HPDE6-E6E7 (cell line): ENCODE results near the gene NFKBIE.
"Not testable (repeated sequence)": the region's sequence is repeated elsewhere in the genome, so short reads cannot be mapped to it uniquely, and the experiment has no call there.

Source experiments
- DNase-seq: peaks from one replicate; pipeline ENCODE4 v3.0.0; 2011; ENCODE audit warnings: missing footprints; ENCODE audit errors: extremely low spot score

Gene NFKBIE, protein sequence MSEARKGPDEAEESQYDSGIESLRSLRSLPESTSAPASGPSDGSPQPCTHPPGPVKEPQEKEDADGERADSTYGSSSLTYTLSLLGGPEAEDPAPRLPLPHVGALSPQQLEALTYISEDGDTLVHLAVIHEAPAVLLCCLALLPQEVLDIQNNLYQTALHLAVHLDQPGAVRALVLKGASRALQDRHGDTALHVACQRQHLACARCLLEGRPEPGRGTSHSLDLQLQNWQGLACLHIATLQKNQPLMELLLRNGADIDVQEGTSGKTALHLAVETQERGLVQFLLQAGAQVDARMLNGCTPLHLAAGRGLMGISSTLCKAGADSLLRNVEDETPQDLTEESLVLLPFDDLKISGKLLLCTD

DNA sequence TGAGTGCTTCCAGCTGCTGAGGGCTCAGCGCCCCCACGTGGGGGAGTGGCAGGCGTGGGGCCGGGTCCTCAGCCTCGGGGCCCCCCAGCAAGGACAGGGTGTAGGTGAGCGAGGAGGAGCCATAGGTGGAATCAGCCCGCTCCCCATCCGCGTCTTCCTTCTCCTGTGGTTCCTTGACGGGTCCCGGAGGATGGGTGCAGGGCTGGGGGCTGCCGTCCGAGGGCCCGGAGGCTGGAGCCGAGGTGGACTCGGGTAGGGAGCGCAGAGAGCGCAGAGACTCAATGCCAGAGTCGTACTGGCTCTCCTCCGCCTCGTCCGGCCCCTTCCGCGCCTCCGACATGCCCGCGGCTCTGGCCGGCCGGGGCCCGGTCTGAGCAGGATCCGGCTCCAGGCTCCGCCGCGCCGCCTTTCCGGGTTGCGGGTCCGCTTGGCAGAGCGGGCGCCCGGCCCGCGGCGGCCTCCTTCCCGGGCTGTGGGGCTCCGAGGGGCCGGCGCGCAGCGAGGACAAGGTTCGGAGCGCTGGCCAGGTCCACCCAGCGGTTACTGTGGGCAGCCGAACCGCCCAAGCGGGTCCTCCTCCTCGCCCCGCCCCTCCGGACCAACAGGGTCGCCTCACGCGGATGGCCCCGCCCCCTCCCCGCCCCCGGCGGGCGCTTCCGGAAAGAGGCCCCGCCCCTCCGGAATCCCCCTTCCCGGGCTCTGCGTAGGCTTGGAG is at the start of gene NFKBIE:
Gene NFKBIE (minus strand): TSS at position 545 of the 715 bp plus-strand sequence. CDS start 205 bp downstream, at position 340.
- peak; percentile 93 for DNase-seq

DNA sequence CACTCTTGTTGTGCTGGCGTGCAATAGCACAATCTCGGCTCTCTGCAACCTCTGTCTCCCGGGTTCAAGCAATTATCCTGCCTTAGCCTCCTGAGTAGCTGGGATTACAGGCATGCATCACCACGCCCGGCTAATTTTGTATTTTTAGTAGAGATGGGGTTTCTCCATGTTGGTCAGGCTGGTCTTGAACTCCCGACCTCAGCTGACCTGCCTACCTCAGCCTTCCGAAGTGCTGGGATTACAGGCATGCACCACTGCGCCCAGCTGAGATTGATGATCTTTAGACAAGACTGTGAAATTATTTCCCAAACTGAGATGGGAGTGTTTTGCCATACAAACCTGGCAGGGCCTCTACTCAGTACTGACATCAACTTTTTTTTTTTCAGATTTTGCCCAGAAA is 49.3 kb upstream of the NFKBIE start:
- DNase-seq, result not testable (repeated sequence)

DNA sequence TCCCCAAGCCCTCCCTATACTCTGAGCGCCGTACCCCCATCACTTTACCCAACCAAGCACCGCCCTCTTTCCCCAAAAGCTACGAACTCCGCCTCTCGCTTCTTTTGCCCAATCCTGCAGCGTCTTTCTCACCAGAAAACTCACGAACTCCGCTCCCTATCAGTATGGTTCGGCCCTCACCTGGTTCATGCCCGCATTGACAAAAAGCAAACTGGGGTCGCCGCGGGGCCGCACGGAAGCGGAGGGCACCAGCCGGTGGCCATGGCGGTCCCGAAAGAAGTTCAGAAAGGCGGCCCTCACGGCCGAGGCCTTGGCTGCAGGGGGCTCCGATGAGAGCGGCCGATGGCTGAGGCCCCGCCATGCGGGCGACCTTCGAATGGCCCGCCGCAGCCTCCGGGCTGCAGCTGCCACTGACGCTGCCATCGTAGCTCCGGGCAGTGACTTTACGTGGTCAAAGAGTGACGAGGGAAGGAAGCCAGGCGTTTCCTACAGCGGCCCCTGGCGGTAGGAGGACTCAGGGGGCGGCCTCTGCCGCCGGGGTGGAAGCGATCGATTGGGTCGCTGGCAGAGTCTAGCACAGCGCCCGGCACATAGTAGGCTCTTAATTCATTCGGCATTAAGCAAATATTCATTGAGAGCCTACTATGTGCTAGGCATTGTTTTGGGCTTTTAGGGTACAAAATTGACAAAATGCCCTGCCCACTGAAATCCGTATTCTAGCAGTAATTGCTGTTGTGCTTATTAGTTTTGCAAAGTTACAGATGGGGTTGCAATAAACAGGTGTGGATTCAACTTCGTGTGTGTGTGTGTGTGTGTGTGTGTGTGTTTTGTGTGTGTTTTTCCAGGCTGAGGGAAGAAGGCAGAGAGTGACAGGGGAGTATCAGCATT is 47.8 kb upstream of the NFKBIE start, which contains the start of gene AARS2:
Gene AARS2 (minus strand): TSS at position 447 of the 888 bp plus-strand sequence. CDS start 24 bp downstream, at position 423.
- DNase-seq, result peak; percentile 69

DNA sequence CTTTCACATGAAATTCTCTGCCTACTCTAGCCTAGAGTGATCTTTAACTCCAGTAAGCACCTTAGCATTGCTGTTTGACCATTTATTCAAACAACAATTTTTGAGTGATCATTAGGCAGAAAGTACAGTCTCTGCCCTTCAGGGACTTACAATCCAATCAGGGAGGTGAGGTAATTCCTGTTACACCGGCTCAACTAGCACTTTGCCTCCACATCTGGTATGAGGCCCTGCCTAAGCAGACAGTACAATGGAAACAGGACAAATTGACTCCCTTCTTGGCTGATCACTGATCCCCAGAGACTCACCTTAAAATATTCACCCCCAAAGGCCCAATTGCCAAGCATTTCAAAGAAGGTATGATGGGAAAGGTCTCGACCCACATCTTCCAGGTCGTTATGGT is 46.4 kb upstream of the NFKBIE start:
- no peak for DNase-seq

DNA sequence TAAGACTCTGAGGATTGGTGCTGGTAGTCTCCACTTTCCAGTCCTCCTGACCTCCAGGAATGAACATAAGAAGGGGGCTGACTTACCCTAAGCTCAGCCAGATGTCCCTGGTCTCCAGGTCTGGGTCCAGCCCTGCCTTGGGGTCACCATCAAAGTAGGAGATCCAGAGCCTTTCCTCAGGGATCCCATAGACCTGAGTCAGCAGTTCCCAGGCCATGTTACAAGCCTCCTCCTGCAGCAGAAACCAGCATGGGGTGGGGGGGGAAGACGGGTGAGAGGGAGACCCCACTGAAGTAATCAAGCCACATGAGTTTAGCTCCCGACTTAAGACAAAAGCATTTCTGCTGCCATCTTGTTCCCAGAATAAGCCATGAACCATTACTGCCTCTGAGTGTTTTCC is 46.0 kb upstream of the NFKBIE start:
- DNase-seq, result no peak

DNA sequence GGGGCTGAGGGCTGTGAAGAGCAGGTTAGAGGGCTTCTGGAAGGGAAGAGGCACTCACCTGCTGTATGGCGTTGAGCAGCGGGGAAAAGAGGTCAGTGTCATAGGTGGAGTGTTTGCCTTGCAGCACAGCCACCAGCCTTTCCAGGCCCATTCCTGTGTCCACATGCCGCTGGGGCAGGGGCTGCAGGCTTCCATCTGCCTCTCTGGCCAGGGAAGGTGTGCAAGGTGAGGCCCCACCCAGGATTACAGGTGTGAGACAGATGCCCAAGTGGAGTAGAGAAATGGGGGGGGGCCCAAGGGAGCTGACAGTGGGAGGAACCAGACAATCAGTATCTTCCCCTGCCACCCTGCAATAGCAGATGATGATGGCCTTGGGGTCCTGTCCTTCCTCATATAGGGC is 44.9 kb upstream of the NFKBIE start:
- DNase-seq, result no peak

DNA sequence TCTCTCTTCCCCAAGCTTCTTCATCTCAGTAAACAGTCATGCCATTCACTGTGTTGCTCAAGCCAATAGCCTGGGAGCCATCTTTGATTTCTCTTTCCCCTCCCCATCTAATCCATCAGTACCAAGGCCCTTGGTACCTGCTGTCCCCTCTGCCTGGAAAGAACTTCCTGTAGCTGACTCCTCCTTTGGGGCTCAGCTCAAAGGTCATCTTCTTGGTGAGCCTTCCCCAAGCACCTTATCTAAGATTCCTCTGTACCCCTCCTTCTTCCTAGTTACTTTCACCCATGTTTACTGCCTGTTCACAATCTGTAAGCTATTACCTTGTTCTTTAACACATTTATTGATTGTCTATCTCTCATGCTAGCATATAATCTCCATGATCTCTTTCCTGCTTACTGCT is 44.3 kb upstream of the NFKBIE start:
- DNase-seq, result no peak

DNA sequence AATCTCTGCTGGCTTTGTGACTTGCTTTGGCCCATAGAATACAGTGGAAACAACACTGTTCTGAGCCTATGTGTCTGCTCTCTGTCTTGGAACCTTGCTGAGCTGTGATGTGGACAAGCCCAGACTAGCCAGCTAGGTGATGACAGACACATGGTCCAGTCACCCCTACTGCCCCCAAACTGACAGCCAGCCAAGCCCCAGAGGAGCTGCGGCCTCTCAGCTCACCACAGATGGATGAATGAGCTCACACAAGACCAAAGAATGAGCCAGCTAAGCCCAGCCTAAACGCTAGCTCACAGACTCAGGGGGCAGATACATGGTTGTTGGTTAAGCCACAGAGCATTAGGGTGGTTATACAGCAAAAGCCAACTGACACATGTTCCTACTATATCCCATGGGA is 43.7 kb upstream of the NFKBIE start:
- peak; percentile 76 for DNase-seq

DNA sequence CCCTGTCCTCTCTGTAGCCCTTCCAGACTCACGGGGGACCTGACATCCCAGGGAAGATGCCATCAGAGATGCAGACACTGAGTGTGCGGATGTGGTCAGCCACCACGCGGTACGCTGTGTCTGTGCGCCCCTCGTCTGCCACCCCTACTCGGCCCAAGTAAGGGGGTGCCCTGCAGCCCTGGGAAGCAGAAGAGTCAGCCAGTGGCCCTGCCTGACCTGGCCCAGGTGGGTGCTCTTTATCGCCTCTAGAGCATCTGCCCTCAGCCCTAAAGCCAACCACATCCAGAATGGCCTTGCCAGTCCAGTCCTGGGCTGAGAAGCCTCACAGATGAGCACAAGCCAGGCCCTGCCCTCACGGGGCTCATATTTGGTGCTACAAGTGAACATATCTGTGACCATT is 41.9 kb upstream of the NFKBIE start:
- DNase-seq, result no peak

DNA sequence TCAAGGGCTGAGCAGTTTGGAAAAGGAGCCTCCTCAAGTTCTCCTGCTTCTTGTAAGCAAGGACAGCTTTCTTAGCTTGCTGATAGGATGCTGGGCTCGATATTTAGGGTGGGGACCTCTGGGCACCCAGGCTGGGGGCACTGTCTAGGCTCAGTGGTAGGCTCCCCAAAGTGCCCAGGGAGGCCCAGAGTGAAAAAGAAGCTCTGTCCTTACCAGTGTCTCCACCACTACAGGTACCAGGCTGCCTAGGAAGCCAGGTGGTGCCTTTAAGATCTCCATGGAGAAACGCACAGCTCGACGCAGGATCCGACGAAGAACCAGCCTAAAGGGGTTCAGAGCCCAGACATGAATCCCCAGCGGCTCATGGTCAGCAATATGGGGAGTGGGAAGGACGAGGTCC is 41.4 kb upstream of the NFKBIE start:
- DNase-seq, result no peak

DNA sequence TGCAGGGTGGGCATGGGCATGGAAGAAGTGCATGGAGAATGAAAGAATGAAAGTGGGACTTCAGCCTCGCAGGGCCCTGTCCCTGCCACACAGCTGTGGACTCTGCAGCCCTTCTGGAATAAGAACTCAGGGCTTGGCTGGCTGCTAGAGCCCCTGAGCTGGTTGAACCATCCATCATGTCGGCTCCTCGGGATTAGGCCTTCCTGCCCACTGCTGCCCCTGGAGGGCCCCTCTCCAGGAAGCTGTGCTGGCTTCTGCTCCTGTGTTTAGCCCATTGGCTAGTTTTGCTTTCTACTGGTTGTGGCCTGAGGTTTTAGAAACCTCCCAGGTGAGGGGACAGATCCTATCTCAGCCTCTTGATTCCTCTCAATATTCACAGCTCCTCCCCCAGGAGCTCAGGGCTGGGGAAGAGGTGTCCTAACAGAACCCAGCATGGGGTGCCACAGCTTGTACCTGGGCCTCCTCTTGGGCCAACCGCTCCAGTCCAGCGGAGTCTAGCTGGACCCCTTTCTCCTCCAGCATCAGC is 39.9 kb upstream of the NFKBIE start:
- DNase-seq, result no peak

DNA sequence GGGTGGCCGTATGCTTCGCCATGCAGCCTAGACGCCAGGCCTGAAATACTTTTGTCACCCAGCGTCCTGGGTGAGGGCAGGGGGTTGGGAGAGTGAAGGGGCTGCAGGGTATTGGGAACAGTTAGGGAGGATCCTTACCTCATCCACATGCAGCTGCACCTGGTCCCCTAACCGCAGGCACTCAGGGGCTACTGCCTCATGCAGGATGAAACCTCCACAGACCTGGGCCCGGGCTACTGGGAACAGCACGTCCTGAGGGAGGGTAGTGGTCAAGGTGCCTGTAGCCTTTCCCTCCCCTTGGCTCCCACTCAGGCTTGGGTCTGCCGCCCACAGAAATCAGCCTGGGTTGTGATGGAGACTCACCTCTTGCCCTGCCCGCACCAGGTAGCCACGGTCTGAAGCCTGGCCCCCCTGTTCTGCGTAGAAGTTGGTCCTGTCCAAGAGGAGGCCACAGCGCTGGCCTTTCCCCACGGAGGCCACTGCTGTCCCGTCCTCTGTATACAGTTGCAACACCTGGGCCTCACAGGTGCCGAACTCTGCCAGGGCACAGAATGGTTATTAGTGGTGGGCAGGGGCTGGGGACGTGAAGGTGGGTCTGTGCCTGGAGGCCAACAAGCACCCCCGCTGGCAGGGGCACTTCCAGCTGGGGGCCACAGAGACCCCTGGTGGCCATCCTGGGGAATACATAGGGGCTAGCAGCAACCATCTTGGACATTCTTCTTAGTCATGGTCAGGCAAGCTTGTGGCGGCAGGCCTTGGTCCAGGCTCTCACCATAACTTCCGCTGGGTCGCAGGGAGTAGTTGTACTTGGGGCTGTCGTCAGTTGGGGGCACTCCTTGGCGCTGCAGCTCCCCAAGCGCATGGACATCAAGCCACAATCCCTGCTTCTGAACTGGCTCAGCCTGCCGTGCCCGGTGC is 39.2 kb upstream of the NFKBIE start:
- no peak for DNase-seq

DNA sequence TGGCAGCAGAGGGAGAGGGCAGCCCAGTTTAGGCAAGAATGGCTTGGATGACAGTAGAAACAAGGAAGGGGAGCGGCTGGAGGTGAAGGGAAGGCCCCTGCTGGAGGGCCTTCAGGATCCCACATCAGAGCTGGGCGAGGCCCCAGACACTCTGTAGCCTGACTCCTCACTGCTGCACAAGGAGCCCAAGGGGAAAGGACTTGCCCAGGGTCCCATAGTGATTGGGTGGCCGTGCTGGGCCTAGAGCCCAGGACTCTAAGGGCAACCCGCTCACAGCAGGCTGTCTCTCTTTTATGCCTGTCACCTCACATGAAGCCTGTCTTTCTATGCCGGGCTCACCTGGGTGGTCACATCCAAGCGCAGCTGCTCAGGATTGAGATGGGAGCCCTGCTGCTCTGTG is 38.5 kb upstream of the NFKBIE start:
- no peak for DNase-seq

DNA sequence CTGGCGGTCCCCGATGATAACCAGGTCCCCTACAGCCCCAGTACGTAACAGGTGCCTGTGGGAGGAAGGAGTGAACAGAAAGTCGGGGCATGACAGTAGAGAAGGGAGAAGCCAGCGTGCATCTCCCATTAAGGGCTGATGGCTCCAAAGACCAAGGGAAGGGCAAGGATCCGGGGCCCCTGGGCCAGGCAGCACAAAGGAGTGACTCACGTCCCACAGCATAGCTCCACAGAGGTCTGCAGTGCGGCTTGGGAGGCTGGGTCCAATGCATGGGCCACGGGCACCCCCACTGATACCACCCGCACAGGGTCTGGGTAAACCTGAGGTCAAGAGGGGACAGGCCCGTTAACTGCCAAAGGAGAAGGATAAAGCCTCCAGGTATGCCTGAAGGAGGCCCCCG is 37.5 kb upstream of the NFKBIE start:
- no peak for DNase-seq

DNA sequence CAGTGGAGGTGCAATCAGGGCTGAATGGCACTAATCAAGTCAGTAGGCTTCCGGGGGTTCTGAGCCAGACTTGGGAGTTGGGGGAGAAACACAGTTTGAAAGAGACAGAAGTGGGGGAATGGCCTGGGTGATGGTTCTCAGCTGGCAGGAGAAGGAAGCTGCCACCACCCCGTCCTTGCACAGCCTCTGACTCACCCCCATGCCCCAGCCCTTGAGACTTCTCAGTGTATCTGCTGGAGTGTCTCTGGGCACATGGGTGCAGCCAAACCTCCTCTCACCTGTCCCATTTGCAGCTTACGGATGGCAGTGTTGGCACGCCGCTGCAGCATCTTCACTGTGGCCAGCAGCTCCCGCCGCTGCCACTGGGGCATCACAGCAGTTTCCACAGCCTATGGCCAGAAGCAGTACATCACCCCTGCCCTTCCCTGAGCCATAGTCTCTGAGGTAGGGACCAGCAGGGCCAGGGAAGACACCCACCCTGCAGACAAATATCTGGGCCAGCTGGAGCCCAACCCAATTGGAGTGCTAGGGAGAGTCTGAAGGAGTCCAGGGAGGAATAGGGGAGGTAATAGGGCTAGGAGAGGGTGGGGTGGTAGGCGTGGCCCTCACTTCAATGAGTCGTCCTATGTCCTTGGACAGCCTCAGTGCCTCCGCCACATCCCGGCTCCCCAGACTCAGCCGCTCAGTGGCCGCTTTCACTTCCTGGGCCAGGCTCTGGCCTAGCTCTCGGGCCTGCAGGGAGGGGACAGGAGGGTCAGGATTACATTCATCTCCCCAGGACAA is 36.6 kb upstream of the NFKBIE start:
- no peak for DNase-seq

DNA sequence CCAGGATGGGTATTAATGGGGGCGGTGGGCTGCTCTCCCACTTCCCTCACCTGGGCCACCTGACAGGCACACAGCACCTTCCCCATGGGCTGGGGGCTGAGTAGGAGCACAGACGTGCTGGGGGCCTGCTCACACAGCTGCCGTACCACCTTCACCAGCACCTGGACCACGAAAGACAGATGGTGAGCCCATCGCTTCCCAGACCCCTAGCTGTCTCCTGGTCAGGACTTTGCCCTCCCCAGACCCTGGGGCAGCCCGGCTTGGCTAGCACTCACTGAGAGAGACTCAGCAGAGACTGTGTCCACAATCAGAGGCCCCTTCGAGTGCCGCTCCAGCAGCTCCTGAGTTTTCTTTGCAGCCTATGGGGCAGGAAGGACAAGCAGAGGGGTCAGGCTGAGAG is 35.8 kb upstream of the NFKBIE start:
- DNase-seq, result no peak

DNA sequence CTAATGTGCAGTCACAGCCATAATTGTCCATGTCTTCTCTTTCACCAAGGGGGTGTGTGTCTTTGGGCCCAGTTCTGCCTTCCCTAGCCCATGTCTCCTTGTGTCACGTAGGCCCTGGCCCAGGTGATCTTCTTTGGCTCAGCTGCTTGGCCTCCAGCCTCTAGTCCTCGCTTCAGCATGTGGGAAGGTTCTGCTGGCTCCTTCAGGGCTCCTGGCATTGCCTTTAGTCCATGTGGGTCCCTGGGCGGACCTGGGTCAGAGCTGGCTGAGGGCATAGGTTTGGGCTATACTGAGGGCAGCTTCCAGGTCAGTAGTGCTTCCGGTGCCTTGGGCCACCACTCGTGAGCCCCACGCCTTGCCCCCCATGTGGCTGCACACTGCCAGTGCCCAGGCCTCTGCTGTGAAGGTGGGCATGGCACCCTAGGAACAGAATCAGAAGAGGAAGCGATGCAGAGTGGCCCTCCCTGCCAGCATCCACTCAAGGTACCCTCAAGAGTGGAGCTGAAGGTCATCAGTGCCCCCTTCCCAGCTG is 35.0 kb upstream of the NFKBIE start:
- DNase-seq, result no peak

DNA sequence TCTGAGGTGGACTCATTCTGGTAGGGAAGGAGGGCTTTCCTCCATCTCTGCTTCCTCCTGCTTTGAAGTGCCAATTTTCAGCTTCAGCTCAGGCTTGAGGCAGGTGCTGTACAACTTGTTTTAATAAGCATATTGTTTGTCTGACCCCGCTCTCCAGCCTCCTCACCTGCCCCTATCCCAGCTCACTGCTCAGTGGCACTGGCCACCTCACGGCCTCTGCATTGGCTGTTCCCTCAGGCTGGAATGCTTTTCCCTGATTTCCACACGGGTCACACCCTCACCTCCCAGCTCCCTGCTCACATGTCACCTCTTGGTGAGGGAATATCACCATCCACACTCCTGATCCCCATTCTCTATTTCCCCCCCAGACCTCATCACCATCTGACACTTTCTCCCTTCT is 33.5 kb upstream of the NFKBIE start:
- no peak for DNase-seq

DNA sequence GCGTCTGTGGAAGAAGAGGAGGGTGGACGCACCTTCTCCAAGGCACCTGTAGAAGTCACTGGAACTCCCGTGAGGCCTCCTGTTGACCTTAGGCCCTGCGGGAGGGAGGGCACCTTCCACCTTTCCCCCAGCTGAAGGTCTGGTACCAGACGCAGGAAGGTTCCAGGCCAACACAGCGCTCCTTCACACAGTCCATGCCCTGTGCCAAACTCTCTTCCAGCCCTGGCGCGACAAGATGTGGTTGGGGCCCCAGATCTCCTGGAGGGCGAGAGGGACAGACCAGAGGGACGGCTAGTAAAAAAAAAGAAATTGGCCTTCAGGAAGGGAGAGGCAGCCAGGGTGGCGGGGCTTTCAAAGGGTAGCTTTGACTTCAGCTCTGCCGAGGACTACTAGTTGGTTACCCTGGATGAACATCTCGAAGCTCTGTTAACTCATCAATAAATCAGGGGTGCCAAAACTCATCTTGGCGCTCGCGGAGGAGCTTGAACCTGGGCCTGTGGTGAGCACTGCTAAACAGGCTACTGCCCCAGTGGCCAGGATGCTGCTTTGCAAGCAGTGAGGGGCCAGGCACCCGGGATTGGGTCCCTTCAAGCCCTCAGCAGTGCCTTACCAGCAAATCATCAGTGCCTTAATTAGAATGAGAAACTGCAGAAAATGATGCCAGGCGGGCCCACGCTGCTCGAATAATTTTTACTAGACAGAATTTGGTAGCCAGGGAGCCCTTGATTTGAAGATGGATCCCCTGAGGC is 32.9 kb upstream of the NFKBIE start:
- DNase-seq, result no peak
